Activated T-helper 1 cell treated with anti-CD3 and anti-CD28 coated beads, Interleukin-12 subunit alpha, Interleukin-12 subunit beta, Interleukin-2, Interleukin-4 antibody, amounts not matched to agents 30 ng/mL and 10 ng/mL and 1 ng/mL, durations not matched to agents 14 hours and 24 hours and 36 hours (primary cell): Measurements from ENCODE around the gene TAAR1. TPM values are rescaled to one million over a fixed set of nuclear protein-coding genes. Genes with fewer than 3 reads are reported as not detected.
"Not testable (repeated sequence)": the region's sequence is repeated elsewhere in the genome, so short reads cannot be mapped to it uniquely, and the experiment has no call there.

Experiments
- DNase-seq: peaks from one replicate; pipeline ENCODE4 v3.0.0; 2021; ENCODE audit warnings: low spot score
- H3K27ac Mint-ChIP-seq: one replicate; pipeline ENCODE4 v1.8.0; 2021; ENCODE audit warnings: mild to moderate bottlenecking, mixed read lengths
- H3K27me3 Mint-ChIP-seq: one replicate; pipeline ENCODE4 v1.8.0; 2022; ENCODE audit warnings: mild to moderate bottlenecking, moderate library complexity, mixed read lengths; ENCODE audit not compliant: insufficient read depth
- H3K36me3 Mint-ChIP-seq: one replicate; pipeline ENCODE4 v1.8.0; 2021; ENCODE audit warnings: low read depth, mixed read lengths
- H3K4me1 Mint-ChIP-seq: one replicate; pipeline ENCODE4 v1.8.0; 2021; ENCODE audit warnings: low read depth, mixed read lengths
- H3K4me3 Mint-ChIP-seq: one replicate; pipeline ENCODE4 v1.8.0; 2021; ENCODE audit warnings: mild to moderate bottlenecking, moderate library complexity, mixed read lengths
- H3K9me3 Mint-ChIP-seq: one replicate; pipeline ENCODE4 v1.8.0; 2021; ENCODE audit warnings: mixed read lengths
- intact Hi-C: fragments of 100-400 bp; cut with micrococcal nuclease; formaldehyde crosslinking; loops from one replicate; pipeline ENCODE4 v1.15.1; 2024
- total RNA-seq: library from RNA; stranded (reverse); gene quantifications from 2 replicates; pipeline ENCODE4 v1.2.3, GENCODE V29; 2022

Gene TAAR1
- not detected in 2 replicates for total RNA-seq

- intact Hi-C loops: no loop called here
- no peaks in the 10 kb centered on the region for H3K4me1 Mint-ChIP-seq
Measured at GRCh38 chr6:132659082-132659481, at the start of gene TAAR1. TAAR1 (minus strand) TSS chr6:132659182; CDS start chr6:132646003, 13,179 bp downstream.

DNA sequence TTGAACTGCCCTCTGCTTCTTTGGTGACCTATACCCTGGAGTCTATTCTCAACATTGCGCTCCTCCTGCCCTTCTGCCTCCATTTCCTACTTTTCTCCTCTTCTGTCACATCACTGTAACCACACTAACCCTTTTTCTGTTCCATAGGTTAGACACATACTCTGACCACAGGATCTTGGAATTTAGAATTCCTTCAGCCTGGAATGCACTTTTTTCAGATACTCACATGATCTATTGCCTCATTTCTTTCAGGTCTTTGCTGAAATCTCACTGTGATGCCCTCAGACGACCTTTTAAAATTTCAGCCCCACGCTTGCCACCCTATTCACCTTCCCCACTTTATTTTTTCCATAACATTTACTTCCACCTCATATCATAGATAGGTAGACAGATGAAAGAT, 49.8 kb upstream of the TAAR1 start:
- no peaks in the 10 kb centered on the region for H3K4me1 Mint-ChIP-seq
- no peak overlapping the region for H3K4me3 Mint-ChIP-seq
- peaks cover 10% of the 10 kb centered on the region for H3K9me3 Mint-ChIP-seq
- peaks cover 17% of the 10 kb centered on the region for H3K27me3 Mint-ChIP-seq
- intact Hi-C loops: no loop called here
- H3K36me3 Mint-ChIP-seq: no peaks in the 10 kb centered on the region
- DNase-seq: no peak
- H3K27ac Mint-ChIP-seq: no peak overlapping the region

More at GRCh38 chr6:132659082-132659481, at the start of gene TAAR1:
- Mint-ChIP-seq H3K27me3 (peaks cover 13% of the 10 kb centered on the region), H3K36me3 (no peaks in the 10 kb centered on the region), H3K27ac (no peak within 1 kb of the TSS), H3K9me3 (no peaks in the 10 kb centered on the region), H3K4me3 (no peak within 1 kb of the TSS)
- no peak for DNase-seq

DNA sequence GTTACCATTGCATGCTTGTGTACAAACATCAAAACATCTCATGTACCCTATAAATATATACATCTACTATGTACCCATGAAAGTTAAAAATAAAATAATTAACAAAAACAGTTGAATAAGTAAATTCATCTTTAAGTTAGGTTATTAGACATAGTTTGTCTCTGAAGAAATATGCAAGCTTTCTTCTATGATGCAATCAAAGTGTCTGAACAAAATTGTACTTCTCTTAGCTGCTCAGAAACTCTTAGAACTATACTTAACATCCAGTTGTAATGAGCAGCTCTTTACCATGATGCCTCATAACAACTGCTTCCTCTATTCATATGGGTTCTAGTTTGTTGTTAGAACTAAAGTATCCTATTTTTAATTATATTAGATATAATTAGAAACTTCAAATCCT, 49.0 kb upstream of the TAAR1 start:
- Mint-ChIP-seq H3K27ac (no peak overlapping the region), H3K9me3 (peaks cover 10% of the 10 kb centered on the region), H3K36me3 (no peaks in the 10 kb centered on the region), H3K27me3 (peaks cover 20% of the 10 kb centered on the region), H3K4me3 (no peak overlapping the region), H3K4me1 (no peaks in the 10 kb centered on the region)
- no peak for DNase-seq
- intact Hi-C loops: no loop called here

- intact Hi-C loops, H3K27ac Mint-ChIP-seq, H3K4me1 Mint-ChIP-seq, H3K36me3 Mint-ChIP-seq, DNase-seq, H3K4me3 Mint-ChIP-seq: not testable (repeated sequence)
- Mint-ChIP-seq H3K27me3 (peaks cover 20% of the 10 kb centered on the region), H3K9me3 (peaks cover 10% of the 10 kb centered on the region)
Measured at GRCh38 chr6:132706756-132707155, 47.8 kb upstream of the TAAR1 start.

DNA sequence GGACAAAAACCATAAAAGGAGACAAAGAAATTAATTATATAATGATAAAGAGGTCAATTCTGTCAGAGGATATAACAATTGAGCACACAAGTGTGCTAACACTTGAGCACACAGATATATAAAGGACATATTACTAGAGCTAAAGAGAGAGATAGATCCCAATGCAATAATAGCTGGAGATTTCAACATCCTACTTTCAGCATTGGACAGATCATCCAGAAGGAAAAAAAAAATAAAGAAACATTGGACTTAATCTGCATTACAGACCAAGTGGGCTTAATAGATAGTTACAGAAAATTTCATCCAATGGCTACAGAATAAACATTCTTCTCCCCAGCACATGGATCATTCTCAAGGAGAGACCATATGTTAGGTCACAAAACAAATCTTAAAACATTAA, 45.0 kb upstream of the TAAR1 start:
- Mint-ChIP-seq H3K4me1 (no peaks in the 10 kb centered on the region), H3K36me3 (no peaks in the 10 kb centered on the region)

DNA sequence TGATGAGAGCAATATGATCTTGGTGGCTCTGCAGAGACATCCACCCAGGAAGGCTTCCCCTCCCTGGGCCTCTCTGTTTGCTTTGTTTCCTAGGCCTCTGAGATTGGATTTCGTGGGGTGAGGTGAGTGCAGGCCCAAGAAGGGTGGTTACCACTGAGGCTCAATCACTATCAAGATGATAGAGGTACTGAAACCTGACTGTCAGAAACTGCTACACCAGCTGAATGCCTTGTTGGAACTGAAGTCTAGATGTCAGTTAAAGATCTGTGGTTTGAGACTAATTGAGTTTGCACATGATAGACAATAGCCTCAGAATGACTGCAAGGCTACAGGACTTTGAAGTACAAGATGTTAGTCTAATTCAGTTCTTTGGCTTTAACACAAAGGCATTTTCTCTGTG, 39.6 kb upstream of the TAAR1 start:
- Mint-ChIP-seq H3K27ac (no peak overlapping the region), H3K36me3 (no peaks in the 10 kb centered on the region), H3K27me3 (peaks cover 6% of the 10 kb centered on the region), H3K4me3 (no peak overlapping the region), H3K4me1 (no peaks in the 10 kb centered on the region), H3K9me3 (peaks cover 10% of the 10 kb centered on the region)
- intact Hi-C loops: no loop called here
- no peak for DNase-seq

More for the DNA sequence above, 45.0 kb upstream of the TAAR1 start:
- no peak overlapping the region for H3K27ac Mint-ChIP-seq
- H3K9me3 Mint-ChIP-seq: peaks cover 10% of the 10 kb centered on the region
- H3K4me3 Mint-ChIP-seq: no peak overlapping the region
- intact Hi-C loops: no loop called here
- DNase-seq: no peak
- H3K27me3 Mint-ChIP-seq: peaks cover 23% of the 10 kb centered on the region

- H3K4me3 Mint-ChIP-seq: no peak overlapping the region
- no peak overlapping the region for H3K27ac Mint-ChIP-seq
- H3K27me3 Mint-ChIP-seq: peaks cover 12% of the 10 kb centered on the region
- no peaks in the 10 kb centered on the region for H3K4me1 Mint-ChIP-seq
- intact Hi-C loops: no loop called here
- peaks cover 10% of the 10 kb centered on the region for H3K9me3 Mint-ChIP-seq
- H3K36me3 Mint-ChIP-seq: no peaks in the 10 kb centered on the region
- no peak for DNase-seq
Measured at GRCh38 chr6:132695773-132696172, 36.8 kb upstream of the TAAR1 start.

DNA sequence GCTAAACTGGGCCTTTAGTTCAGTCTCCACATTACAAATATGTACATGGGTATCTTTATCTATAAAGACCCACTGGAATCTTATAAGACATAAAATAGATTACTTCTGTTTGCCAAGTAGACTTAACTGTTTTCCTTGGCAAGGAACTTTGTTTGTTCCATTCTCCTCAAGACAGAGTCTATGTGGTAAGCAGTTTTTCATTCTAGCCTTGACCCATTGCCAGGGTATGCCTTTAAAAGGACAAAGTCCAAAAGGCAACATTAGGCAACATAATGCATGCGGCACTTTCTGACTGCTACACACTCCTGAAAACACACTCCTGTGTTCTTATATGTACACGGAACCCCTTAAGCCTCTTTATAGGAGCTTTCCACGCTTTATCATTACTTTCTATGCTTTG, 34.5 kb upstream of the TAAR1 start:
- intact Hi-C loops: no loop called here
- no peak overlapping the region for H3K27ac Mint-ChIP-seq
- no peak for DNase-seq
- peaks cover 21% of the 10 kb centered on the region for H3K27me3 Mint-ChIP-seq
- H3K36me3 Mint-ChIP-seq: no peaks in the 10 kb centered on the region
- peaks cover 10% of the 10 kb centered on the region for H3K9me3 Mint-ChIP-seq
- H3K4me1 Mint-ChIP-seq: no peaks in the 10 kb centered on the region
- no peak overlapping the region for H3K4me3 Mint-ChIP-seq

DNA sequence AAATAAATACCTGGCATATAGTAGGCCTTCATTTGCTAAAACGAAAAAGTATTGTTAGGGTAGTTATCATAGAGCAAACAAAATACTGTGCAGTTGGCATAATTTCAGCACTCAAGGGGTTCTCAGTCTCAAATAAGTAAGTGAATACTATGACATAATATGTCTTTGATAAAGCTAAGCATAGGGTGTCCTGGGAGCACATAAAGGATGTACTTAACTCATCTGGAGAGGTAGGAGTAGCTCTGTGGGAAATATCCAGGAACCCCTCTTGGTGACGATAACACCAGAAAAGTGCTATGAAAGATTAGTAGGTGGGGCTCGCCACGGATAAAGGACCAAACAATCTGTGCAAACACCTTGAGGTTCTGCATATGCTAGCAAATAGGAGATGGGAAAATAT, 31.7 kb upstream of the TAAR1 start:
- Mint-ChIP-seq H3K36me3 (no peaks in the 10 kb centered on the region), H3K4me1 (no peaks in the 10 kb centered on the region), H3K9me3 (peaks cover 1% of the 10 kb centered on the region), H3K27me3 (peaks cover 38% of the 10 kb centered on the region), H3K27ac (no peak overlapping the region), H3K4me3 (no peak overlapping the region)
- DNase-seq: no peak
- intact Hi-C loops: no loop called here

DNA sequence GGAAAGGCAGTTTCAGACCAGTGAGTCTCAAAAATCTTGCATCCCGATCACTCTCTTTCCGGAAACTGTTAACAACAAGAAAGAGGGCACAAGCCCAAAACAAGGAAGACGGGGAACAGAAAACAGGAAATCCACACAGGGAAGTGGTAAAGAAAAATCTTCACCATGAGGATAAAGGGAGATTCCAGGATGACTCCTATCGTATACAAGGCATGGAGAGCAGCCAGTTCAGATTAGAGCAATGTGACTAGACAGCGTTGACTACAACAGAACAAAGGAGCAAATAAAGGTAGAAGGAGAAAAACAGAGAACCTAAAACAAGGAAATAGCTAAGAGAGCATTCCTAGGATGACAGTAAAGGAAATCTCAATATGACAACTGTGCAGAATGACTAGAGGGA, 28.3 kb upstream of the TAAR1 start:
- no peaks in the 10 kb centered on the region for H3K36me3 Mint-ChIP-seq
- H3K4me1 Mint-ChIP-seq: no peaks in the 10 kb centered on the region
- no peak overlapping the region for H3K27ac Mint-ChIP-seq
- no peaks in the 10 kb centered on the region for H3K9me3 Mint-ChIP-seq
- intact Hi-C loops: no loop called here
- DNase-seq: no peak
- no peak overlapping the region for H3K4me3 Mint-ChIP-seq
- peaks cover 42% of the 10 kb centered on the region for H3K27me3 Mint-ChIP-seq

DNA sequence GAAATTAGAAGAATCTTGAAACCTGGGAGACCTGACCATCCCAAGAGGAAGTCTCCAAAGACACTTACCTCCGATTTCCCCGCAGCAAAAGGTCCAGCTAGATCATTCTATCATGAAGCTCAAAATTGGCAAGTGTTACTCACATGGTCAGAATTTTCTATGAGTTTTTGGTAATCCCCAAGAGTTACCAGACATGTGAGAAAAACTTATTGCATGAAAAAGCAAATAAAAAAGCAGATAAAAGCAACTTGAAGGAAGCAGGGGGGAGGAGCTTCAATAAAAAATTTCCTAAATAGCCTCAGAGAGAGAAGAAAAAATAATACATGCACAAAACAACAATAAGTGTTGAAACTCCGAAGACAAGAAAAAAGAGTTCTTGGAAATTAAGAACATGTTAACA, 27.5 kb upstream of the TAAR1 start:
- intact Hi-C loops: no loop called here
- Mint-ChIP-seq H3K27me3 (peaks cover 45% of the 10 kb centered on the region), H3K4me1 (no peaks in the 10 kb centered on the region), H3K36me3 (no peaks in the 10 kb centered on the region), H3K27ac (no peak overlapping the region), H3K9me3 (no peaks in the 10 kb centered on the region), H3K4me3 (no peak overlapping the region)
- no peak for DNase-seq

GRCh38 chr6:132685009-132685408, 26.0 kb upstream of the TAAR1 start:
- DNase-seq: no peak
- Mint-ChIP-seq H3K36me3 (no peaks in the 10 kb centered on the region), H3K9me3 (no peaks in the 10 kb centered on the region), H3K4me1 (no peaks in the 10 kb centered on the region), H3K27me3 (peaks cover 40% of the 10 kb centered on the region), H3K27ac (no peak overlapping the region), H3K4me3 (no peak overlapping the region)
- intact Hi-C loops: no loop called here

DNA sequence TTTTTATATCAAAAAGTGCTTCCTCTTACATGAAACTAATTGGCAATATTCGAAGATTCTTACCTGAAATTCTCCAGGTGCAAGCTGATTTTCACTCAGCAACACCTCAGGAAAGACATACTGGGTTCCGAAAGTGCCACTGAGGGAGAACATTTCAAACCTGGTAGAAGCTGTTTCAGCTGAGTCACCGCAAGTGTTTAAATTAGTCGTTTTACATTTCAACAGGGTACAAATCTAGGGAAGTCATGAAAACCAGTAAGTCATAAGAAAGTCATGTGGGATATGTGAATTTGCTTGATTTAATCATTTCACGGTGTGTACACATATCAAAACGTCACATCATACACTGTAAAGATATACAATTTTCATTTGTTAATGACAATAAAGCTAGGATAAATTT, 25.3 kb upstream of the TAAR1 start:
- Mint-ChIP-seq H3K9me3 (no peaks in the 10 kb centered on the region), H3K36me3 (no peaks in the 10 kb centered on the region), H3K4me3 (no peak overlapping the region), H3K27me3 (peaks cover 34% of the 10 kb centered on the region), H3K27ac (no peak overlapping the region), H3K4me1 (no peaks in the 10 kb centered on the region)
- intact Hi-C loops: no loop called here
- DNase-seq: no peak

DNA sequence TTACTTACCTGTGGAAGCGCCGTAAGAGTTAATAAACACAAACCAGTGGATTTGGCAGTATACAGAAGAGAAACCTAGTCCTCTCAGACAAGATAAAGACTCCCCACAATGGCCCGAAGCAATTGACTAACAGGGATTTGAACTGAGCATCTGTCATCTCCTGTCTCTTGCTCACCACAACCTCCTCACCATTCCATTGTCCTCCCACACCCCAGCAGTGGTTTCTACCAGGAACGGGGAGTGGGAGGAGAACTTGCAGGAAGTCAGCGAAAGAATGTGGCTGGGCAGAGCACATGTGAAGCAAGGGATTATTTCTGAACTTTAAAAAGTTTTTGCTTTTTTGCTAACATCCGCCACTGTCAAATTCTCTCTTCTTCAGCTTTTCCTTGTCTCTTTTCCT, 24.6 kb upstream of the TAAR1 start:
- no peak for DNase-seq
- intact Hi-C loops: no loop called here
- no peaks in the 10 kb centered on the region for H3K36me3 Mint-ChIP-seq
- no peak overlapping the region for H3K4me3 Mint-ChIP-seq
- H3K4me1 Mint-ChIP-seq: no peaks in the 10 kb centered on the region
- peaks cover 36% of the 10 kb centered on the region for H3K27me3 Mint-ChIP-seq
- H3K27ac Mint-ChIP-seq: no peak overlapping the region
- no peaks in the 10 kb centered on the region for H3K9me3 Mint-ChIP-seq
